ENCODE data around the gene LNX1.

Gene LNX1

DNA sequence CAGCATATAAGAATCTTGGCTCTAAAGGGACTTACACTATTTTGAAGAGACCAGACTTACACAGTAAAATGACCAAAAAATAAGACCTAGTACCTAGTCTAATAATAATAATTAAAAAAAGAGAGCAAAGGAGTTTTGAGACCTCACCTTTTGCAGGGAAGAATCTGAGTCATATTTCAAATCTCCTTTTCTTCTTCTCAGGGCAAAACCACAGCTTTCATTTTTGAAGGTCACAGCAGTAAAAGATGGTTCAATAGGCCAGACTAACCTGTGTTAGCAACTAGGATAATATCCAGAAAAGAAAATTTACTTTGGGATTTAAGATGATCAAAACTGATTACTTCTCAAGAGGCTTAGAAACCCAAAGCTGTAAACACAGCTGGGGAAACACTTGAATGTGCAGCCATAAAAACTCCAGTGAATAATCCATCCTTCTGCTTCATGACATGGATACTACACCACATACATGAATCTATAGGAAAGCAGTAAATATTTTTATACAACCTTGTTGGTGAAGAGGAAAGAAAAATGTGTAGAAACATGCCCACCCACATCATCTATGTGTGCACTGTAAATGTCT, 25.9 kb upstream of the LNX1 start:
- no peak for DNase-seq (ENCODE audit: low read depth)
- H3K4me3 ChIP-seq (ENCODE audit: low read length): no peak overlapping the region
- TF ChIP-seq, protein P1, sequence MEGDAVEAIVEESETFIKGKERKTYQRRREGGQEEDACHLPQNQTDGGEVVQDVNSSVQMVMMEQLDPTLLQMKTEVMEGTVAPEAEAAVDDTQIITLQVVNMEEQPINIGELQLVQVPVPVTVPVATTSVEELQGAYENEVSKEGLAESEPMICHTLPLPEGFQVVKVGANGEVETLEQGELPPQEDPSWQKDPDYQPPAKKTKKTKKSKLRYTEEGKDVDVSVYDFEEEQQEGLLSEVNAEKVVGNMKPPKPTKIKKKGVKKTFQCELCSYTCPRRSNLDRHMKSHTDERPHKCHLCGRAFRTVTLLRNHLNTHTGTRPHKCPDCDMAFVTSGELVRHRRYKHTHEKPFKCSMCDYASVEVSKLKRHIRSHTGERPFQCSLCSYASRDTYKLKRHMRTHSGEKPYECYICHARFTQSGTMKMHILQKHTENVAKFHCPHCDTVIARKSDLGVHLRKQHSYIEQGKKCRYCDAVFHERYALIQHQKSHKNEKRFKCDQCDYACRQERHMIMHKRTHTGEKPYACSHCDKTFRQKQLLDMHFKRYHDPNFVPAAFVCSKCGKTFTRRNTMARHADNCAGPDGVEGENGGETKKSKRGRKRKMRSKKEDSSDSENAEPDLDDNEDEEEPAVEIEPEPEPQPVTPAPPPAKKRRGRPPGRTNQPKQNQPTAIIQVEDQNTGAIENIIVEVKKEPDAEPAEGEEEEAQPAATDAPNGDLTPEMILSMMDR (conservative IDR thresholded peaks at IDR 0.05; ENCODE audit: low read length): no peak

DNA sequence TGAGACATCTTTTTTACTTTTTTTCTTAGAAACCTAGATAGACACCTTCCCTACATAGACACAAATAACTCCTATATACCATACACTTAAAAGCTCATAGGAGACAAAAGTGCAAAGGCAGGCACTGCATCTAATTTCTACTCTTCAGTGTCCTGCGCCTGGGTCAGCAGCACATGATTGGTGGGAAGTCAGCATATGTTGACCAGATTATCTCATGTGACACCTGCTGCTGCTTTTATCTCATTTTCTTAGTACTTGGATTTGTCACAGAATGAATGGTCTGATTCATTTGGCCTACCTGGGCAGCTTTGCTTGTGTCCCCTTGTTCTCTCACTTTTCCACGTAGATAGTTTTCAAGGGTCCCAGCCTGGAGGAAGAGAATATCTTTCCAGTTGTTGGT, 24.9 kb upstream of the LNX1 start:
- TF ChIP-seq, protein P1 (conservative IDR thresholded peaks at IDR 0.05; ENCODE audit: low read length): no peak
- no peak for DNase-seq (ENCODE audit: low read depth)
- H3K4me3 ChIP-seq (ENCODE audit: low read length): no peak overlapping the region

DNA sequence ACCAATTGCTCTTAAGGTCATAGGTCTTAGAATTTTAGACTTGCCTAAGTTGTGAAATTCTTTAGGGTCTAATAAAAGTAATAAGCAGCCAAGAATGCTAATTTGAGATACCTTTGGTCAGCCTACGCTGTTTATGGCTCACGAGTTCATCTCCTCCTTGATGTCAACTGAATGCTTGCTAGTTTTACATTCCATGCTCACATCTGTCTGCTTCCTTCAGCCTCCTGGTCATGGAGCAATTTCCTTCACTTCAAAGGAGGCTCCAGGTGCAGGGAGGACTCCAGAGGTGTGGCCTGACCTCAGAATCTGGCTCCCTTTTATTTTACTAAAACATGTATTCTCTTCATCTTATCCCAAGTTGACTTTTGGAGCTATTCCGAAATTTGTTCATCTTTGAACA, 23.3 kb upstream of the LNX1 start:
- TF ChIP-seq, protein P1 (conservative IDR thresholded peaks at IDR 0.05; ENCODE audit: low read length): 0 out of 2 replicates have a peak, but pooled peaks have one; percentile 9
- DNase-seq (ENCODE audit: low read depth): no peak

DNA sequence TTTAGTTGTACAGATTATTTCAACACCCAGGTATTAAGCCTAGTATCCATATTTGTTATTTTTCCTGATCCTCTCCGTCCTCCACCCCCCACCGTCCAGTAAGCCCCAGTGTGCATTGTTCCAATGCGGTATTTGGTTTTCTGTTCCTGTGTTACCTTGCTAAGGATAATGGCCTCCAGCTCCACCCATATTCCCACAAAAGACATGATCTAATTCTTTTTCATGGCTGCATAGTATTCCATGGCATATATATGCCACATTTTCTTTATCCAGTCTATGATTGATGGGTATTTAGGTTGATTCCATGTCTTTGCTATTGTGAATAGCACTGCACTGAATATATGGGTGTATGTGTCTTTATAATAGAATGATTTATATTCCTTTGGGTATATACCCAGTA, 22.1 kb upstream of the LNX1 start:
- no peak for DNase-seq (ENCODE audit: low read depth)
- H3K4me3 ChIP-seq (ENCODE audit: low read length): no peak overlapping the region
- TF ChIP-seq, protein P1 (conservative IDR thresholded peaks at IDR 0.05; ENCODE audit: low read length): no peak

More for the DNA sequence above, 23.3 kb upstream of the LNX1 start:
- H3K4me3 ChIP-seq (ENCODE audit: low read length): no peak overlapping the region

DNA sequence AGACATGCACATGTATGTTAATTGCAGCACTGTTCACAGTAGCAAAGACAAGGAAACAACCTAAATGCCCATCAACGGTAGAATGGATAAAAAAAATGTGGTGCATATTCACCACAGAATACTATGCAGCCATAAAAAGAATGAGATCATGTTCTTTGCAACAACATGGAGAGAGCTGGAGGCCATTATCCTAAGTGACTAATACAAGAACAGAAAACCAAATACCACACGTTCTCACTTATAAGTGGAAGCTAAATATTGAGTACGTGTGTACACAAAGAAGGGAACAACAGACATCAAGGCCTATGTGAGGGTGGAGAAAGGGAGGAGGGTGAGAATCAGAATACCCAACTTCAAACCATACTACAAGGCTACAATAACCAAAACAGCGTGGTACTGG, 17.4 kb upstream of the LNX1 start:
- no peak for DNase-seq (ENCODE audit: low read depth)
- TF ChIP-seq, protein P1 (conservative IDR thresholded peaks at IDR 0.05; ENCODE audit: low read length): no peak
- no peak overlapping the region for H3K4me3 ChIP-seq (ENCODE audit: low read length)

DNA sequence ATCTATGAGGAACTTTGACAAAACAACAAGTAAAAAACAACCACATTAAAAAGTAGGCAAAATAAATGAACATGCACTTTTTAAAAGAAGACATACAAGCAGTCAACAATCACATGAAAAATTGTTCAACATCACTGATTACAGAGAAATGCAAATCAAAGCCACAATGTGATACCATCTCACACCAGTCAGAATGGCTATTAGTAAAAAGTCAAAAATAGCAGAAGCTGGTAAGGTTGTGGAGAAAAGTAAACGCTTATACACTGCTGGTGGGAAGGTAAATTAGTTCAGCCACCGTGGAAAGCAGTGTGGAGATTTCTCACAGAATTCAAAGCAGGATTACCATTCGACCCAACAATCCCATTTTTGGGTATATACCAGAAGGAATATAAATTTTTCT, 17.0 kb upstream of the LNX1 start:
- no peak for DNase-seq (ENCODE audit: low read depth)
- H3K4me3 ChIP-seq (ENCODE audit: low read length): no peak overlapping the region
- TF ChIP-seq, protein P1 (conservative IDR thresholded peaks at IDR 0.05; ENCODE audit: low read length): no peak

DNA sequence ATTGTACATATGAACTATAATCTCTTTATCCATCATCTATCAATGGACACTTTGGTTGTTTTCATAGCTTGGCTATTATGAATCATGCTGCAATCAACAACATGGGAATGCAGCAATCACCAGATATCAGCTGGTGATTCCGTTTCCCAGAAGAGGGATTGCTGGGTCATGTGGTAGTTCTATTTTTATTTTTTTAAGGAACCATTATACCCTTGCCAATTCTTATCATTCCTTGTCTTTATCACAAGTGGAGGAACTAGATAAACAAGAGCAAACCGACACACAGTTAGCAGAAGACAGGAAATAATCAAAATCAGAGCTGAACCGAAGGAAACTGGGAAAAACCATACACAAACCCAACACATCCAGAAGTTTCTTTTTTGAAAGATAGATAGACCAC, 14.5 kb upstream of the LNX1 start:
- no peak for DNase-seq (ENCODE audit: low read depth)
- TF ChIP-seq, protein P1 (conservative IDR thresholded peaks at IDR 0.05; ENCODE audit: low read length): no peak
- no peak overlapping the region for H3K4me3 ChIP-seq (ENCODE audit: low read length)
